ENCODE data around the gene PIAS2. TPM values are rescaled to one million over a fixed set of nuclear protein-coding genes. Genes with fewer than 3 reads are reported as not detected.

The PIAS2 gene
- polyA plus RNA-seq, 3 donors = 9.9 to 13.2 (median 11.0) TPM

DNA sequence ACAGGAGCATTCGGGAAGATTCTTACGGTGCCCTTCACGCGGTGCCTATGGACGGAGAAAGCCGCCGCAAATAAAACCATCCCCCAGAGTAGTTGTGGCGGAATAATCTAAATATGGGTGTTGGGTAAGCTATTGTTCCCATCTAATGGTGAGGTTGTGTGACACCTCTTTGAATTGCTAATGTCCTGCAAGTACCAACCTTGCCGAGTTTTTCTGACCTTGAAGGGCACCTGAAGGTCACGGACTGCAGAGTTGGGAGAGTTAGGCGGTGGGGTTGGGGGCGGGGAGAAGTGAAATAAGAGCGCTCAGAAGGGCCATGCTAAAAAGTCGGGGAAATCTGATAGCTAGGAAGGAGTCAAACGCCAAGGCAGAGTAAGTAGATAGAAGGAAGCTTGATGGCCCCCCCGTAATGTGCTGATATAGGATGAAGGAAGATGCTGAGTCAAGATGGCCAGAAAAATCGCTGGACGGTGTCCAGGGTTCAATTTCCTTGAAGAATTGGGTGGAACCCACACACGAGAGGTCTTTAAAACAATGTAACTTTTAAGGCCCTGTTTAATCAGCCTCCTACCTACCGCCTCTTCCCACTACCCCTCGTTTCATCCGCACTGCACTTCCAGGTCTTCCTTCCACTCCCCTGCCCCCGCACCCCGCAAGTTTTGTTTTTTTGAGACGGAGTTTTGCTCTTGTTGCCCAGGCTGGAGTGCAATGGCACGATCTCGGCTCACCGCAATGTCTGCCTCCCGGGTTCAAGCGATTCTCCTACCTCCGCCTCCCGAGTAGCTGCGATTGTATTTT, 695 bp upstream of the PIAS2 start:
- H3K36me3 Mint-ChIP-seq = no peaks in the 10 kb centered on the region
- 27% methylated on average over 29 of the region's 33 CpGs for WGBS (ENCODE audit: insufficient coverage)
- Histone ChIP-seq H3K4me1 (ENCODE audit: control insufficient read depth in 1 of 2, insufficient read depth in 2 of 2, low read length in 2 of 2) (peaks cover 18 to 23% of the 10 kb centered on the region in 2 donors), H3K4me3 (replicated peaks in 1 of 3; ENCODE audit: low read depth in 2 of 3, low read length in 3 of 3) (peak overlapping the region; percentile 71 to 98 (median 84)), H3K9me3 (replicated peaks in 1 of 2; ENCODE audit: control insufficient read depth in 1 of 2, insufficient read depth in 1 of 2, low read length in 2 of 2) (no peaks in the 10 kb centered on the region), H2AFZ (ENCODE audit: insufficient read depth, low read depth, low read length, poor library complexity, severe bottlenecking) (peak overlapping the region; percentile 90), H3K27ac (ENCODE audit: low read depth in 1 of 2, low read length in 2 of 2) (peak overlapping the region; percentile 36 to 73), H3K4me2 (replicated peaks; ENCODE audit: extremely low read depth, low read length, poor library complexity, severe bottlenecking) (peak overlapping the region; percentile 93), H3K79me2 (ENCODE audit: insufficient read depth, low read length) (peaks cover 34% of the 10 kb centered on the region), H3K27me3 (ENCODE audit: control insufficient read depth in 2 of 2, insufficient read depth in 2 of 2, low read length in 2 of 2) (no peaks in the 10 kb centered on the region), H3K36me3 (replicated peaks in 1 of 2; ENCODE audit: control insufficient read depth in 1 of 2, insufficient read depth in 2 of 2, low read length in 2 of 2) (no peaks in the 10 kb centered on the region), H4K20me1 (ENCODE audit: insufficient read depth, low read length) (peaks cover 8% of the 10 kb centered on the region), H3K9ac (ENCODE audit: insufficient read depth, low read length, poor library complexity, severe bottlenecking) (peak overlapping the region; percentile 74)
- H3K4me1 Mint-ChIP-seq = peaks cover 40% of the 10 kb centered on the region
- peaks cover 0 to 10% (median 0%) of the 10 kb centered on the region in 3 donors for H3K27me3 Mint-ChIP-seq (ENCODE audit: low read depth in 3 of 3)
- H3K4me3 Mint-ChIP-seq = peak overlapping the region; percentile 89 to 94
- TF ChIP-seq, protein P1, sequence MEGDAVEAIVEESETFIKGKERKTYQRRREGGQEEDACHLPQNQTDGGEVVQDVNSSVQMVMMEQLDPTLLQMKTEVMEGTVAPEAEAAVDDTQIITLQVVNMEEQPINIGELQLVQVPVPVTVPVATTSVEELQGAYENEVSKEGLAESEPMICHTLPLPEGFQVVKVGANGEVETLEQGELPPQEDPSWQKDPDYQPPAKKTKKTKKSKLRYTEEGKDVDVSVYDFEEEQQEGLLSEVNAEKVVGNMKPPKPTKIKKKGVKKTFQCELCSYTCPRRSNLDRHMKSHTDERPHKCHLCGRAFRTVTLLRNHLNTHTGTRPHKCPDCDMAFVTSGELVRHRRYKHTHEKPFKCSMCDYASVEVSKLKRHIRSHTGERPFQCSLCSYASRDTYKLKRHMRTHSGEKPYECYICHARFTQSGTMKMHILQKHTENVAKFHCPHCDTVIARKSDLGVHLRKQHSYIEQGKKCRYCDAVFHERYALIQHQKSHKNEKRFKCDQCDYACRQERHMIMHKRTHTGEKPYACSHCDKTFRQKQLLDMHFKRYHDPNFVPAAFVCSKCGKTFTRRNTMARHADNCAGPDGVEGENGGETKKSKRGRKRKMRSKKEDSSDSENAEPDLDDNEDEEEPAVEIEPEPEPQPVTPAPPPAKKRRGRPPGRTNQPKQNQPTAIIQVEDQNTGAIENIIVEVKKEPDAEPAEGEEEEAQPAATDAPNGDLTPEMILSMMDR (IDR thresholded peaks at IDR 0.05) = no peak
- intact Hi-C loops (cut with micrococcal nuclease) = no loop called here
- peak overlapping the region; percentile 37 to 85 (median 67) for H3K27ac Mint-ChIP-seq
- peak in 2 of 3 donors; percentile 4 to 8 for DNase-seq
- peaks cover 0 to 1% (median 0%) of the 10 kb centered on the region in 7 donors for H3K9me3 Mint-ChIP-seq

GRCh38 chr18:46916551-46917107, 678 bp downstream of the PIAS2 start:
- H3K4me3 ChIP-seq (replicated peaks in 1 of 3; ENCODE audit: low read depth in 2 of 3, low read length in 3 of 3) = peak overlapping the region; percentile 63 to 98 (median 84)
- H3K9me3 Mint-ChIP-seq = peaks cover 0 to 1% (median 0%) of the 10 kb centered on the region in 7 donors
- H3K4me3 Mint-ChIP-seq = peak overlapping the region; percentile 89 to 93
- no peaks in the 10 kb centered on the region for H3K27me3 ChIP-seq (ENCODE audit: control insufficient read depth in 2 of 2, insufficient read depth in 2 of 2, low read length in 2 of 2)
- H3K27ac Mint-ChIP-seq = peak overlapping the region in 6 of 7 donors; percentile 45 to 84 (median 78)
- no peaks in the 10 kb centered on the region for H3K9me3 ChIP-seq (replicated peaks in 1 of 2; ENCODE audit: control insufficient read depth in 1 of 2, insufficient read depth in 1 of 2, low read length in 2 of 2)
- peaks cover 18 to 23% of the 10 kb centered on the region in 2 donors for H3K4me1 ChIP-seq (ENCODE audit: control insufficient read depth in 1 of 2, insufficient read depth in 2 of 2, low read length in 2 of 2)
- 0% methylated on average over 16 of the region's 21 CpGs for WGBS (ENCODE audit: insufficient coverage)
- H3K27me3 Mint-ChIP-seq (ENCODE audit: low read depth in 3 of 3) = peaks cover 0 to 10% (median 0%) of the 10 kb centered on the region in 3 donors
- peaks cover 48% of the 10 kb centered on the region for H3K79me2 ChIP-seq (ENCODE audit: insufficient read depth, low read length)
- peaks cover 40% of the 10 kb centered on the region for H3K4me1 Mint-ChIP-seq
- no peaks in the 10 kb centered on the region for H3K36me3 ChIP-seq (replicated peaks in 1 of 2; ENCODE audit: control insufficient read depth in 1 of 2, insufficient read depth in 2 of 2, low read length in 2 of 2)
- intact Hi-C loops (cut with micrococcal nuclease) = no loop called here
- peak overlapping the region; percentile 74 for H3K9ac ChIP-seq (ENCODE audit: insufficient read depth, low read length, poor library complexity, severe bottlenecking)
- H2AFZ ChIP-seq (ENCODE audit: insufficient read depth, low read depth, low read length, poor library complexity, severe bottlenecking) = peak overlapping the region; percentile 90
- DNase-seq = peak in 2 of 3 donors; percentile 6 to 10
- H3K36me3 Mint-ChIP-seq = no peaks in the 10 kb centered on the region
- H4K20me1 ChIP-seq (ENCODE audit: insufficient read depth, low read length) = peaks cover 17% of the 10 kb centered on the region
- H3K4me2 ChIP-seq (replicated peaks; ENCODE audit: extremely low read depth, low read length, poor library complexity, severe bottlenecking) = peak overlapping the region; percentile 93
- peak overlapping the region; percentile 9 to 73 for H3K27ac ChIP-seq (ENCODE audit: low read depth in 1 of 2, low read length in 2 of 2)
- TF ChIP-seq, protein P1 (IDR thresholded peaks at IDR 0.05) = no peak

Measured in CD14-positive monocyte (primary cell).